H9 (cell line): ENCODE data around the gene DLGAP4. TPM values are rescaled to one million over a fixed set of nuclear protein-coding genes. Genes with fewer than 3 reads are reported as not detected.

Experiments used
- DNase-seq: peaks from one replicate; pipeline ENCODE4 v3.0.0-alpha.2; 2017
- H2AFZ ChIP-seq: one replicate; pipeline ENCODE4 v1.6.1; 2013; ENCODE audit warnings: mild to moderate bottlenecking, low read length, control low read depth, moderate library complexity
- H2AK5ac ChIP-seq: 2 replicates; pipeline ENCODE4 v1.6.1; 2013; ENCODE audit warnings: low read length, control low read depth, mixed read lengths; ENCODE audit not compliant: insufficient read length
- H2BK120ac ChIP-seq: one replicate; pipeline ENCODE4 v1.6.1; 2013; ENCODE audit warnings: low read depth, mild to moderate bottlenecking, low read length, control low read depth, inconsistent platforms; ENCODE audit not compliant: poor library complexity, severe bottlenecking
- H2BK12ac ChIP-seq: 2 replicates; pipeline ENCODE4 v1.6.1; 2013; ENCODE audit warnings: low read length, control low read depth, mixed read lengths, low read depth; ENCODE audit not compliant: insufficient read length
- H2BK15ac ChIP-seq: 2 replicates; pipeline ENCODE4 v1.6.1; 2013; ENCODE audit warnings: low read depth, low read length, control low read depth
- H2BK20ac ChIP-seq: one replicate; pipeline ENCODE4 v1.6.1; 2013; ENCODE audit warnings: low read depth, mild to moderate bottlenecking, low read length, control low read depth, inconsistent platforms; ENCODE audit not compliant: poor library complexity, severe bottlenecking
- H2BK5ac ChIP-seq: 2 replicates; pipeline ENCODE4 v1.6.1; 2013; ENCODE audit warnings: low read length, control low read depth, mixed read lengths; ENCODE audit not compliant: insufficient read length
- H3K14ac ChIP-seq: 2 replicates; pipeline ENCODE4 v1.6.1; 2013; ENCODE audit warnings: low read length, control low read depth; ENCODE audit not compliant: insufficient read depth
- H3K18ac ChIP-seq: 2 replicates; pipeline ENCODE4 v1.6.1; 2013; ENCODE audit warnings: low read depth, mild to moderate bottlenecking, mixed read lengths, low read length, control low read depth; ENCODE audit not compliant: insufficient read length
- H3K23ac ChIP-seq: 2 replicates; pipeline ENCODE4 v1.6.1; 2013; ENCODE audit warnings: low read length, control low read depth, mixed read lengths, low read depth; ENCODE audit not compliant: insufficient read length
- H3K23me2 ChIP-seq: 2 replicates; pipeline ENCODE4 v1.6.1; 2013; ENCODE audit warnings: low read depth, mild to moderate bottlenecking, mixed read lengths, low read length, control low read depth; ENCODE audit not compliant: insufficient read length, poor library complexity, severe bottlenecking
- H3K27ac ChIP-seq: 2 replicates; pipeline ENCODE4 v1.5.1; 2013; ENCODE audit warnings: low read length, control low read depth, mixed read lengths, low read depth; ENCODE audit not compliant: insufficient read length
- H3K27me3 ChIP-seq: 2 replicates; pipeline ENCODE4 v1.6.1; 2013; ENCODE audit warnings: low read length, control low read depth, inconsistent platforms; ENCODE audit not compliant: insufficient read depth
- H3K4ac ChIP-seq: 2 replicates; pipeline ENCODE4 v1.6.1; 2013; ENCODE audit warnings: low read depth, mild to moderate bottlenecking, control low read depth, inconsistent platforms, low read length, moderate library complexity
- H3K4me1 ChIP-seq: 2 replicates; pipeline ENCODE4 v1.6.1; 2013; ENCODE audit warnings: low read length, control low read depth, inconsistent platforms; ENCODE audit not compliant: insufficient read depth
- H3K4me2 ChIP-seq: 2 replicates; pipeline ENCODE4 v1.6.1; 2013; ENCODE audit warnings: low read length, control low read depth, mixed read lengths; ENCODE audit not compliant: insufficient read length, insufficient read depth
- H3K56ac ChIP-seq: 2 replicates; pipeline ENCODE4 v1.6.1; 2013; ENCODE audit warnings: low read depth, mild to moderate bottlenecking, mixed read lengths, low read length, control low read depth; ENCODE audit not compliant: insufficient read length
- H3K79me1 ChIP-seq: 2 replicates; pipeline ENCODE4 v1.6.1; 2013; ENCODE audit warnings: low read depth, mild to moderate bottlenecking, moderate library complexity, low read length, control low read depth, inconsistent platforms; ENCODE audit not compliant: insufficient read depth, poor library complexity, severe bottlenecking
- H3K79me2 ChIP-seq: 2 replicates; pipeline ENCODE4 v1.6.1; 2013; ENCODE audit warnings: low read length, control low read depth, inconsistent platforms; ENCODE audit not compliant: insufficient read depth
- H3K9ac ChIP-seq: 2 replicates; pipeline ENCODE4 v1.6.1; 2013; ENCODE audit warnings: low read length, control low read depth, mixed read lengths; ENCODE audit not compliant: insufficient read length; ENCODE audit errors: extremely low read depth
- H3K9me3 ChIP-seq: one replicate; pipeline ENCODE4 v1.6.1; 2013; ENCODE audit warnings: low read depth, low read length, inconsistent platforms; ENCODE audit not compliant: control insufficient read depth
- H3T11ph ChIP-seq: one replicate; pipeline ENCODE4 v1.6.1; 2013; ENCODE audit warnings: mild to moderate bottlenecking, low read length, control low read depth, inconsistent platforms
- H4K20me1 ChIP-seq: one replicate; pipeline ENCODE4 v1.6.1; 2013; ENCODE audit not compliant: control insufficient read depth, insufficient read length, insufficient read depth
- H4K5ac ChIP-seq: 2 replicates; pipeline ENCODE4 v1.6.1; 2013; ENCODE audit warnings: low read depth, mild to moderate bottlenecking, mixed read lengths, low read length, control low read depth; ENCODE audit not compliant: insufficient read length
- H4K8ac ChIP-seq: replicated peaks from 2 replicates; pipeline ENCODE4 v1.6.1; 2013; ENCODE audit warnings: low read length, control low read depth, mixed read lengths, low read depth; ENCODE audit not compliant: insufficient read length
- H4K91ac ChIP-seq: 2 replicates; pipeline ENCODE4 v1.6.1; 2013; ENCODE audit warnings: low read depth, mild to moderate bottlenecking, moderate library complexity, mixed read lengths, low read length, control low read depth; ENCODE audit not compliant: insufficient read length
- H3K27ac Mint-ChIP-seq, 3 experiments: 2 replicates in 2 of 3; 3 replicates in 1 of 3; pipeline ENCODE4 v1.8.0; 2020 to 2021; ENCODE audit warnings: mixed read lengths in 3 of 3, mild to moderate bottlenecking in 1 of 3, moderate library complexity in 1 of 3
- H3K27me3 Mint-ChIP-seq: 2 replicates; pipeline ENCODE4 v1.8.0; 2021; ENCODE audit warnings: low read depth, mild to moderate bottlenecking, moderate library complexity, mixed read lengths
- H3K36me3 Mint-ChIP-seq, 3 experiments: 2 replicates in 2 of 3; 3 replicates in 1 of 3; pipeline ENCODE4 v1.8.0; 2020 to 2021; ENCODE audit warnings: low read depth in 3 of 3, mixed read lengths in 3 of 3; ENCODE audit not compliant: insufficient read depth in 1 of 3
- H3K4me1 Mint-ChIP-seq, 2 experiments: 2 replicates each; pipeline ENCODE4 v1.8.0; 2020; ENCODE audit warnings: mixed read lengths in 2 of 2
- H3K4me3 Mint-ChIP-seq, 2 experiments: 2 replicates in 1 of 2; 3 replicates in 1 of 2; pipeline ENCODE4 v1.8.0; 2020 to 2021; ENCODE audit warnings: mild to moderate bottlenecking in 2 of 2, mixed read lengths in 2 of 2, moderate library complexity in 1 of 2
- H3K9me3 Mint-ChIP-seq, 2 experiments: 2 replicates in 1 of 2; 3 replicates in 1 of 2; pipeline ENCODE4 v1.8.0; 2020; ENCODE audit warnings: mild to moderate bottlenecking in 2 of 2, mixed read lengths in 2 of 2, moderate library complexity in 1 of 2
- WGBS: extraction: QIAGEN DNeasy Blood & Tissue Kit; methylation state at CpG from one replicate; pipeline ENCODE4 v1.1.7; 2013; ENCODE audit warnings: missing lambda C conversion rate, low lambda C conversion rate, mixed read lengths; ENCODE audit not compliant: insufficient read length; ENCODE audit errors: extremely low coverage; 5-methylcytosine and 5-hydroxymethylcytosine counted together
- total RNA-seq: library from RNA; stranded (reverse); gene quantifications from 2 replicates; pipeline ENCODE4 v1.2.1, GENCODE V29; 2021
- TF ChIP-seq, protein P1 (sequence below): fragments of 200-600 bp; sonication (generic); conservative IDR thresholded peaks from 3 replicates; pipeline ENCODE4 v1.8.0; 2021; ENCODE audit warnings: antibody characterized with exemption, mild to moderate bottlenecking

The DLGAP4 gene
- total RNA-seq, 1 experiment from 2014 or later, result 48.0 TPM

- H3K14ac ChIP-seq, result no peak overlapping the region
- no peak overlapping the region for H2BK20ac ChIP-seq
- Mint-ChIP-seq H3K27ac (no peak overlapping the region), H3K27me3 (peaks cover 10% of the 10 kb centered on the region), H3K9me3 (peaks cover 0 to 3% of the 10 kb centered on the region in 2 experiments; a peak in 1 of 5 replicates), H3K36me3 (no peaks in the 10 kb centered on the region), H3K4me1 (peaks cover 0 to 12% of the 10 kb centered on the region in 2 experiments; a peak in 3 of 4 replicates), H3K4me3 (no peak overlapping the region)
- no peak overlapping the region for H4K5ac ChIP-seq
- WGBS, result no CpG with 5 or more reads among the region's 5 CpGs
- no peak overlapping the region for H3K4me2 ChIP-seq
- DNase-seq, result no peak
- no peak overlapping the region for H2BK12ac ChIP-seq
- H3K4me1 ChIP-seq, result no peaks in the 10 kb centered on the region
- no peak overlapping the region for H4K8ac ChIP-seq
- no peak overlapping the region for H2AFZ ChIP-seq
- no peaks in the 10 kb centered on the region for H3K79me1 ChIP-seq
- H3K23me2 ChIP-seq, result no peaks in the 10 kb centered on the region
- H3K9me3 ChIP-seq, result no peaks in the 10 kb centered on the region
- H2BK120ac ChIP-seq, result no peak overlapping the region
- no peak overlapping the region for H4K91ac ChIP-seq
- no peaks in the 10 kb centered on the region for H4K20me1 ChIP-seq
- H3T11ph ChIP-seq, result no peak overlapping the region
- no peak overlapping the region for H3K18ac ChIP-seq
- no peak overlapping the region for H2BK5ac ChIP-seq
- TF ChIP-seq, protein P1, sequence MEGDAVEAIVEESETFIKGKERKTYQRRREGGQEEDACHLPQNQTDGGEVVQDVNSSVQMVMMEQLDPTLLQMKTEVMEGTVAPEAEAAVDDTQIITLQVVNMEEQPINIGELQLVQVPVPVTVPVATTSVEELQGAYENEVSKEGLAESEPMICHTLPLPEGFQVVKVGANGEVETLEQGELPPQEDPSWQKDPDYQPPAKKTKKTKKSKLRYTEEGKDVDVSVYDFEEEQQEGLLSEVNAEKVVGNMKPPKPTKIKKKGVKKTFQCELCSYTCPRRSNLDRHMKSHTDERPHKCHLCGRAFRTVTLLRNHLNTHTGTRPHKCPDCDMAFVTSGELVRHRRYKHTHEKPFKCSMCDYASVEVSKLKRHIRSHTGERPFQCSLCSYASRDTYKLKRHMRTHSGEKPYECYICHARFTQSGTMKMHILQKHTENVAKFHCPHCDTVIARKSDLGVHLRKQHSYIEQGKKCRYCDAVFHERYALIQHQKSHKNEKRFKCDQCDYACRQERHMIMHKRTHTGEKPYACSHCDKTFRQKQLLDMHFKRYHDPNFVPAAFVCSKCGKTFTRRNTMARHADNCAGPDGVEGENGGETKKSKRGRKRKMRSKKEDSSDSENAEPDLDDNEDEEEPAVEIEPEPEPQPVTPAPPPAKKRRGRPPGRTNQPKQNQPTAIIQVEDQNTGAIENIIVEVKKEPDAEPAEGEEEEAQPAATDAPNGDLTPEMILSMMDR, result no peak
- H3K56ac ChIP-seq, result no peak overlapping the region
- no peak overlapping the region for H2BK15ac ChIP-seq
- H3K79me2 ChIP-seq, result no peaks in the 10 kb centered on the region
- no peaks in the 10 kb centered on the region for H3K27me3 ChIP-seq
- H3K23ac ChIP-seq, result no peak overlapping the region
- no peak overlapping the region for H2AK5ac ChIP-seq
- no peak overlapping the region for H3K4ac ChIP-seq
- H3K9ac ChIP-seq, result no peak overlapping the region
- no peak overlapping the region for H3K27ac ChIP-seq
These were observed 26.8 kb upstream of the DLGAP4 start for GRCh38 chr20:36279362-36279761.
